Measurements from ENCODE around the gene CT45A7. TPM values are rescaled to one million over a fixed set of nuclear protein-coding genes. Genes with fewer than 3 reads are reported as not detected.
"Not testable (repeated sequence)": the region's sequence is repeated elsewhere in the genome, so short reads cannot be mapped to it uniquely, and the experiment has no call there.

Gene CT45A7, protein sequence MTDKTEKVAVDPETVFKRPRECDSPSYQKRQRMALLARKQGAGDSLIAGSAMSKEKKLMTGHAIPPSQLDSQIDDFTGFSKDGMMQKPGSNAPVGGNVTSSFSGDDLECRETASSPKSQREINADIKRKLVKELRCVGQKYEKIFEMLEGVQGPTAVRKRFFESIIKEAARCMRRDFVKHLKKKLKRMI
- total RNA-seq (2014; rRNA removed; shearing (Covaris generic); ENCODE audit: low replicate concordance): not detected in 2 replicates

DNA sequence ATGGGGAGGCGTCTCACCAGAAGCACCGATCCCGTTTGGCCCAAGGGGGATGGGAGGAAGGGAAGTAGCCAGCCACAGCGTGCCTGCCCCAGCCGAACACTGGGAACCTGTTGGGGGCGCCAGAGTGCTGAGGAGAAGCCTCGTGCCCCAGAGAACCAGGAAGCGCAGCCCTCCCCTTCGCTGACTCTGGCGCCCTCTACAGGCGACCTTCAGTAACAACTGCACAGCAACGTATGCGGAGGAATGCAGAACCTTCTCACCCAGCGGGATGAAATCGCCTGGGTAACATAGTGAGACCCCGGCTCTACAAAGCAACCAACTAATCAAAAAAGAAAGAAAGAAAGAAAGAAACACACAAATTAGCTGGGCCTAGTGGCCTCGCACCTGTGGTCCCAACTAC, at the start of gene CT45A7:
Gene CT45A7 (minus strand): TSS at position 101 of the 400 bp plus-strand sequence. CDS start 3,747 bp downstream, outside the sequence.
- DNase-seq, H3K4me3 ChIP-seq, H3K36me3 ChIP-seq, H3K27me3 ChIP-seq, H3K9me3 ChIP-seq: not testable (repeated sequence)

DNA sequence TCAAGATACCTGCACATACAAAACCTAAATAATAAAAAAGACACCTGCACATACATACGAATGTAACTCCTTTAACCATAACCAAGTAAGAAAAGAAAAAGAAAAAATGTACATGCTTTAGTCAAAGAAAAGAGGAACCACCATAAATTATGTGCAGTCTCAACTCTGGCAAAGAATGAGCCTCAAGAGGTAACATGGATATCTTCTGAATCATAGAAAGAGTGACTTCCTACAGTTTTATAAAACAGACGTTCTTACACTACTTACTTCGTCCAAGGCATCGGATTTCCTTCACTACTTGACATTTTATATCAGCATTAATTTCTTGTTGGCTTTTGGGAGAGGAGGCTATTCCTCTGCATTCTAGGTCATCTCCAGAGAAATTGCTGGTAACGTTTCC, 45.7 kb upstream of the CT45A7 start:
- not testable (repeated sequence) for H3K4me3 ChIP-seq, H3K27me3 ChIP-seq, H3K9me3 ChIP-seq, H3K36me3 ChIP-seq, DNase-seq

DNA sequence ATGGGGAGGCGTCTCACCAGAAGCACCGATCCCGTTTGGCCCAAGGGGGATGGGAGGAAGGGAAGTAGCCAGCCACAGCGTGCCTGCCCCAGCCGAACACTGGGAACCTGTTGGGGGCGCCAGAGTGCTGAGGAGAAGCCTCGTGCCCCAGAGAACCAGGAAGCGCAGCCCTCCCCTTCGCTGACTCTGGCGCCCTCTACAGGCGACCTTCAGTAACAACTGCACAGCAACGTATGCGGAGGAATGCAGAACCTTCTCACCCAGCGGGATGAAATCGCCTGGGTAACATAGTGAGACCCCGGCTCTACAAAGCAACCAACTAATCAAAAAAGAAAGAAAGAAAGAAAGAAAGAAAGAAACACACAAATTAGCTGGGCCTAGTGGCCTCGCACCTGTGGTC, 34.6 kb upstream of the CT45A7 start, which contains the start of gene CT45A9:
Gene CT45A9 (minus strand): TSS at position 101 of the 400 bp plus-strand sequence. CDS start 3,751 bp downstream, outside the sequence.
- H3K36me3 ChIP-seq, H3K9me3 ChIP-seq, H3K27me3 ChIP-seq, H3K4me3 ChIP-seq, DNase-seq: not testable (repeated sequence)

DNA sequence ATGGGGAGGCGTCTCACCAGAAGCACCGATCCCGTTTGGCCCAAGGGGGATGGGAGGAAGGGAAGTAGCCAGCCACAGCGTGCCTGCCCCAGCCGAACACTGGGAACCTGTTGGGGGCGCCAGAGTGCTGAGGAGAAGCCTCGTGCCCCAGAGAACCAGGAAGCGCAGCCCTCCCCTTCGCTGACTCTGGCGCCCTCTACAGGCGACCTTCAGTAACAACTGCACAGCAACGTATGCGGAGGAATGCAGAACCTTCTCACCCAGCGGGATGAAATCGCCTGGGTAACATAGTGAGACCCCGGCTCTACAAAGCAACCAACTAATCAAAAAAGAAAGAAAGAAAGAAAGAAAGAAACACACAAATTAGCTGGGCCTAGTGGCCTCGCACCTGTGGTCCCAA, 17.4 kb upstream of the CT45A7 start, which contains the start of gene CT45A8:
Gene CT45A8 (minus strand): TSS at position 101 of the 400 bp plus-strand sequence. CDS start 3,755 bp downstream, outside the sequence.
- not testable (repeated sequence) for H3K27me3 ChIP-seq, H3K9me3 ChIP-seq, DNase-seq, H3K36me3 ChIP-seq, H3K4me3 ChIP-seq

DNA sequence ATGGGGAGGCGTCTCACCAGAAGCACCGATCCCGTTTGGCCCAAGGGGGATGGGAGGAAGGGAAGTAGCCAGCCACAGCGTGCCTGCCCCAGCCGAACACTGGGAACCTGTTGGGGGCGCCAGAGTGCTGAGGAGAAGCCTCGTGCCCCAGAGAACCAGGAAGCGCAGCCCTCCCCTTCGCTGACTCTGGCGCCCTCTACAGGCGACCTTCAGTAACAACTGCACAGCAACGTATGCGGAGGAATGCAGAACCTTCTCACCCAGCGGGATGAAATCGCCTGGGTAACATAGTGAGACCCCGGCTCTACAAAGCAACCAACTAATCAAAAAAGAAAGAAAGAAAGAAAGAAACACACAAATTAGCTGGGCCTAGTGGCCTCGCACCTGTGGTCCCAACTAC, 17.2 kb downstream of the CT45A7 start, which contains the start of gene CT45A2:
Gene CT45A2 (minus strand): TSS at position 101 of the 400 bp plus-strand sequence. CDS start 3,747 bp downstream, outside the sequence.
- H3K9me3 ChIP-seq, DNase-seq, H3K27me3 ChIP-seq, H3K36me3 ChIP-seq, H3K4me3 ChIP-seq: not testable (repeated sequence)

DNA sequence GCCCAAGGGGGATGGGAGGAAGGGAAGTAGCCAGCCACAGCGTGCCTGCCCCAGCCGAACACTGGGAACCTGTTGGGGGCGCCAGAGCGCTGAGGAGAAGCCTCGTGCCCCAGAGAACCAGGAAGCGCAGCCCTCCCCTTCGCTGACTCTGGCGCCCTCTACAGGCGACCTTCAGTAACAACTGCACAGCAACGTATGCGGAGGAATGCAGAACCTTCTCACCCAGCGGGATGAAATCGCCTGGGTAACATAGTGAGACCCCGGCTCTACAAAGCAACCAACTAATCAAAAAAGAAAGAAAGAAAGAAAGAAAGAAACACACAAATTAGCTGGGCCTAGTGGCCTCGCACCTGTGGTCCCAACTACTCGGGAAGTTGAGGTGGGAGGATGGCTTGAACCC, 34.4 kb downstream of the CT45A7 start, which contains the start of gene CT45A6:
Gene CT45A6 (minus strand): TSS at position 101 of the 400 bp plus-strand sequence. CDS start 3,794 bp downstream, outside the sequence.
- not testable (repeated sequence) for H3K27me3 ChIP-seq, H3K36me3 ChIP-seq, DNase-seq, H3K4me3 ChIP-seq, H3K9me3 ChIP-seq

DNA sequence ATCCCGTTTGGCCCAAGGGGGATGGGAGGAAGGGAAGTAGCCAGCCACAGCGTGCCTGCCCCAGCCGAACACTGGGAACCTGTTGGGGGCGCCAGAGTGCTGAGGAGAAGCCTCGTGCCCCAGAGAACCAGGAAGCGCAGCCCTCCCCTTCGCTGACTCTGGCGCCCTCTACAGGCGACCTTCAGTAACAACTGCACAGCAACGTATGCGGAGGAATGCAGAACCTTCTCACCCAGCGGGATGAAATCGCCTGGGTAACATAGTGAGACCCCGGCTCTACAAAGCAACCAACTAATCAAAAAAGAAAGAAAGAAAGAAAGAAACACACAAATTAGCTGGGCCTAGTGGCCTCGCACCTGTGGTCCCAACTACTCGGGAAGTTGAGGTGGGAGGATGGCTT, 51.7 kb downstream of the CT45A7 start, which contains the start of gene CT45A5:
Gene CT45A5 (minus strand): TSS at position 101 of the 400 bp plus-strand sequence. CDS start 3,774 bp downstream, outside the sequence.
- H3K4me3 ChIP-seq, H3K27me3 ChIP-seq, DNase-seq, H3K36me3 ChIP-seq, H3K9me3 ChIP-seq: not testable (repeated sequence)

Other genes starting within 250 kb of the CT45A7 start
- not detected in 2 replicates for gene CT45A1, start 123.6 kb downstream of the CT45A7 start, total RNA-seq (2014; rRNA removed; shearing (Covaris generic); ENCODE audit: low replicate concordance)
- not detected in 2 replicates for gene CT45A3, start 69.1 kb downstream of the CT45A7 start, total RNA-seq (2014; rRNA removed; shearing (Covaris generic); ENCODE audit: low replicate concordance)
- not detected in 2 replicates for gene CT45A5, start 51.8 kb downstream of the CT45A7 start, total RNA-seq (2014; rRNA removed; shearing (Covaris generic); ENCODE audit: low replicate concordance)
- not detected in 2 replicates for gene CT45A6, start 34.5 kb downstream of the CT45A7 start, total RNA-seq (2014; rRNA removed; shearing (Covaris generic); ENCODE audit: low replicate concordance)
- gene CT45A2, start 17.3 kb downstream of the CT45A7 start, total RNA-seq (2014; rRNA removed; shearing (Covaris generic); ENCODE audit: low replicate concordance): not detected in 2 replicates
- not detected in 2 replicates for gene CT45A8, start 17.3 kb upstream of the CT45A7 start, total RNA-seq (2014; rRNA removed; shearing (Covaris generic); ENCODE audit: low replicate concordance)
- not detected in 2 replicates for gene CT45A9, start 34.5 kb upstream of the CT45A7 start, total RNA-seq (2014; rRNA removed; shearing (Covaris generic); ENCODE audit: low replicate concordance)
- not detected in 2 replicates for gene CT45A10, start 56.2 kb upstream of the CT45A7 start, total RNA-seq (2014; rRNA removed; shearing (Covaris generic); ENCODE audit: low replicate concordance)
- gene SAGE1, start 56.4 kb upstream of the CT45A7 start, total RNA-seq (2014; rRNA removed; shearing (Covaris generic); ENCODE audit: low replicate concordance): not detected in 2 replicates
- gene MMGT1, start 136.7 kb upstream of the CT45A7 start, total RNA-seq (2014; rRNA removed; shearing (Covaris generic); ENCODE audit: low replicate concordance): 19.6 and 26.1 TPM in 2 replicates
- 10.0 and 14.8 TPM in 2 replicates for gene SLC9A6, start 148.2 kb upstream of the CT45A7 start, total RNA-seq (2014; rRNA removed; shearing (Covaris generic); ENCODE audit: low replicate concordance)

Data from MG63 (cell line).